ENCODE data around the gene DERA. TPM values are rescaled to one million over a fixed set of nuclear protein-coding genes. Genes with fewer than 3 reads are reported as not detected.

DERA gene
- total and polyA plus RNA-seq, 2 of the 8 experiments (the other 6 are each of a cell fraction or from before 2014, with no cell fraction given), result 13.1 to 17.1 TPM

DNA sequence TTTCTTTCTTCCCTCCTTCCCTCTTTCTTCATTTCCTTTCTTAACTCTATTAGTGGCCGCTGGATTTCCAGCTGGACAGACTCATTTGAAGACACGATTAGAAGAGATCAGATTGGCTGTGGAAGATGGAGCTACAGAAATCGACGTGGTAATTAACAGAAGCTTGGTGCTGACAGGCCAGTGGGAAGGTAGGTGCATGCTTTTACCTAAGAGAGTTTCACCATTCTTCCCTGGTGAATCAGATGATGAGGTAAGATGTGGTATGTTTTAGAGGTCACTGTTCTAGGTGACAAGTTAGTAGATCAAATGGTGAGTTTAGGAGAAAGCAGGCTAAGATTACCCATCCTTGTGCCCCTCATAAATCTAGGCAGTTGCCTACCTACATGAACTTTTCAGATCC lies 51.6 kb downstream of the DERA start:
- CTCF ChIA-PET (ENCODE audit: partially characterized antibody), result interaction anchor here (1.0 kb wide), 1 partner anchor 20 kb away, joined by 3 read pairs; no protein-coding TSS in a partner anchor

More for the DNA sequence above, 51.6 kb downstream of the DERA start:
- Histone ChIP-seq H3K27ac (ENCODE audit: low read depth, low read length) (no peak overlapping the region), H2BK15ac (ENCODE audit: low read length) (no peak overlapping the region), H2BK20ac (ENCODE audit: low read length) (no peak overlapping the region), H3K18ac (ENCODE audit: extremely low read depth, low read length) (no peak overlapping the region), H4K8ac (ENCODE audit: extremely low read depth, insufficient read depth, low read length) (no peak overlapping the region), H3K14ac (ENCODE audit: insufficient read length) (no peak overlapping the region), H3K79me2 (ENCODE audit: control insufficient read depth in 1 of 2, insufficient read depth in 2 of 2, low read length in 2 of 2) (no peaks in the 10 kb centered on the region), H3K4ac (replicated peaks; ENCODE audit: insufficient read length, low read depth, low read length) (no peak overlapping the region), H3K4me3 (ENCODE audit: extremely low read depth in 1 of 4, insufficient read depth in 2 of 4, low read depth in 3 of 4, low read length in 4 of 4) (no peak overlapping the region), H4K5ac (ENCODE audit: insufficient read length, low read depth, low read length) (no peak overlapping the region), H3K79me1 (ENCODE audit: low read depth, low read length) (no peaks in the 10 kb centered on the region), H3K36me3 (ENCODE audit: control insufficient read depth in 2 of 4, insufficient read depth in 4 of 4, low read length in 3 of 4) (peaks cover 0 to 6% (median 0%) of the 10 kb centered on the region in 4 experiments; a peak in 4 of 8 replicates), H3K4me2 (ENCODE audit: insufficient read depth in 1 of 2, low read depth in 2 of 2, low read length in 2 of 2) (no peak overlapping the region), H2AK5ac (ENCODE audit: low read depth, low read length) (no peak overlapping the region), H3K27me3 (replicated peaks in 1 of 4; ENCODE audit: control insufficient read depth in 3 of 4, extremely low read depth in 1 of 4, insufficient read depth in 3 of 4, low read length in 3 of 4) (no peaks in the 10 kb centered on the region), H3K9me3 (ENCODE audit: insufficient read depth in 2 of 2, low read depth in 1 of 2, low read length in 1 of 2) (no peaks in the 10 kb centered on the region), H2AFZ (ENCODE audit: low read length) (no peak overlapping the region), H3K23ac (ENCODE audit: insufficient read length) (no peak overlapping the region), H4K91ac (replicated peaks; ENCODE audit: insufficient read length, low read length) (no peak overlapping the region), H2BK120ac (replicated peaks; ENCODE audit: low read depth, low read length) (no peak overlapping the region), H2BK5ac (ENCODE audit: low read depth, low read length) (no peak overlapping the region), H3K23me2 (ENCODE audit: low read depth, low read length) (peaks cover 2% of the 10 kb centered on the region; the same call in 1 of the 2 replicates), H3K56ac (replicated peaks; ENCODE audit: insufficient read length, low read depth, low read length) (no peak overlapping the region), H3K4me1 (replicated peaks in 1 of 4; ENCODE audit: control insufficient read depth in 3 of 4, insufficient read depth in 4 of 4, low read length in 3 of 4) (no peaks in the 10 kb centered on the region), H2BK12ac (ENCODE audit: low read depth, low read length) (no peak overlapping the region), H3K9ac (replicated peaks in 1 of 4; ENCODE audit: extremely low read depth in 1 of 4, low read depth in 3 of 4, low read length in 3 of 4) (no peak overlapping the region), H4K20me1 (replicated peaks in 1 of 2; ENCODE audit: control insufficient read depth in 1 of 2, insufficient read depth in 2 of 2, low read length in 2 of 2) (no peaks in the 10 kb centered on the region)
- 98% methylated on average over 4 of the region's 4 CpGs; no CpG with 5 or more reads in 1 of the 2 experiments for WGBS, 2 experiments (ENCODE audit: extremely low coverage in 1 of 2, insufficient coverage in 1 of 2, insufficient read length in 1 of 2, insufficient replicate concordance in 2 of 2, low coverage in 1 of 2, low lambda C conversion rate in 2 of 2, missing lambda C conversion rate in 1 of 2)
- no peak for DNase-seq (ENCODE audit: low read depth in 1 of 2, low spot score in 2 of 2)
- FAIRE-seq, result no peak
- POLR2A ChIA-PET (ENCODE audit: partially characterized antibody), result no interaction called here
- no peak for TF ChIP-seq YY1 (IDR thresholded peaks at IDR 0.05; ENCODE audit: low read depth, low read length)
- no peak for TF ChIP-seq EP300 (IDR thresholded peaks at IDR 0.05; ENCODE audit: borderline replicate concordance in 1 of 2, low read depth in 2 of 2, low read length in 2 of 2)
